Peyer's patch (tissue), 4 donors: ENCODE results near the gene RSPO1.

Experiments
- CTCF ChIP-seq, 6 experiments: fragments of 450-650 bp in 4 of 6; fragments of 200-600 bp in 2 of 6; sonication (generic) in 1 of 6; IDR thresholded peaks; one replicate each; pipeline ENCODE4 v1.5.1; 2017 to 2019; ENCODE audit warnings: antibody characterized with exemption in 6 of 6, mild to moderate bottlenecking in 3 of 6, moderate library complexity in 1 of 6
- POLR2A ChIP-seq, 2 donors: fragments of 450-650 bp; IDR thresholded peaks; one replicate each; pipeline ENCODE4 v1.5.1; 2017; ENCODE audit warnings: antibody characterized with exemption in 2 of 2, mild to moderate bottlenecking in 2 of 2, moderate library complexity in 2 of 2

- no peak for TF ChIP-seq POLR2A (IDR thresholded peaks at IDR 0.05)
- TF ChIP-seq CTCF (IDR thresholded peaks at IDR 0.05) = no peak
Observed at GRCh38 chr1:37633938-37634243, 801 bp downstream of the RSPO1 start.
